RPMI7951 (cell line): ENCODE measurements around the gene UBE2G1. TPM values are rescaled to one million over a fixed set of nuclear protein-coding genes. Genes with fewer than 3 reads are reported as not detected.
"Not testable (repeated sequence)": the region's sequence is repeated elsewhere in the genome, so short reads cannot be mapped to it uniquely, and the experiment has no call there.

Source experiments
- DNase-seq: peaks from one replicate; pipeline ENCODE4 v3.0.0-alpha.2; 2012; ENCODE audit warnings: low read depth
- total RNA-seq: library from RNA; depleted of rRNA; stranded (reverse); fragments of >200 nt; shearing (Covaris generic); gene quantifications from 2 replicates; pipeline ENCODE4 v1.2.3, GENCODE V29; 2014

Gene UBE2G1
- total RNA-seq, 1 experiment from 2014 or later: 42.1 TPM

DNA sequence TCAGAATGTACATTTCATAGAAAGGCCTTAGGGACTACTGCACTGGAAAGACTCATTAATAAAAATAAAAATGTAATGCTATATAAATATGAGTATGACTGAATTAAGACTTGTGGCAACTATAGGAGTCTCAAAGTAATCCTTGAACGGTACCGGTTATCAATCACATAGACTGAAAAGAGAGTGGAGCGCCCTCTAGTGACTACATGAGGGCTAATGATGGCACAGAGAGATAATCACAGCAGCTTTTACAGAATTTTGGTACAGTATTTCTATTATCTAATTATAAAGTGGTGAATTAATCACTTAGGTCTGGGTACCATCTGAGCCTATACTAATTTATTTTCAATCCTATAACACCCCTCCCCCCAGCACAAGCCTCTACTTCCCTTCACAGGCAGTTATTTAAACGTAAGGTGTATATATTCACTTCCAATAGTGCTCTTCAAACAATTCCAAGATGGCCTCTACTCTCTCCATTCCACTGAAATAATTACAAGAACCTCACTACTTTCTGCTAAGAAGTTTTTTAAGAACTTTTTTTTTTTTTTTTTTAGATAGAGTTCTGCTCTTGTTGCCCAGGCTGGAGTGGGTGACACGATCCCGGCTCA, 62.0 kb downstream of the UBE2G1 start:
- DNase-seq: peak; percentile 29

DNA sequence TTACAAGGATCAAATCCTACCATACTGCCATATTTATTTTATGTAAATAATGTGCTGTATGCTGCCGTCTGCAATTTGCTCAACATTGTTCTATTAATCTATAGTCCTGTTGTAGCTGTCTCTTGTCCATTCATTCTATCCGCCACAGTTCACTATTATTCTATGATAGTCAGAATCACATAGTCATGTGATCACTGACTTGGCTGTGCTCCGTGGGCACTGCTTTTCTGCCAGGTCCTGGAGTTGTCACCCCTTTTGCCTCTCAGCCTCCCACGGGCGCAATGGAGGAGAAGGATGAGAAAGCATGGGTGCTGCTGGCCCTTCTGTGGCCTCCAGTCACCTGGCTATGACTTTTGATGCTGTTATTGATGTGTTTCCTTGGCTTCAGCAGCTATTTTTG, 65.4 kb downstream of the UBE2G1 start:
- DNase-seq: no peak

DNA sequence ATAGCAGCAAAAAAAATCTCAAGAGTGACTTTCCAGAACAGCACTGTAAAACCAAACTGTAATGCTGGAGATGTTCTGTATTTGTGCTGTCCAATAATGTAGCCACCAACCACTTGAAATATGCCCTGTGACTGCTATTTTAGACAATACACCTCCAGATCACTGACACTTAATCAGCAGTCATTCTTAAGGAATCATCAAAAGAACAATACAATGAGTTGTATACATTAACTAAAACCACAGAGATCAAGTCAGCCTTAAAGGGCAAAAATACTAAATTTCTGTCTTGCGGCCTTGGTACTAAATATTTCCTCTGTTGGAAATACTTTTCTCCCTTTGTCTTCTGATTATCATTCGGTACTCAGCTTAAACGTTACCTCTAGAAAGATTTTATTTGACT, 69.1 kb downstream of the UBE2G1 start:
- no peak for DNase-seq

DNA sequence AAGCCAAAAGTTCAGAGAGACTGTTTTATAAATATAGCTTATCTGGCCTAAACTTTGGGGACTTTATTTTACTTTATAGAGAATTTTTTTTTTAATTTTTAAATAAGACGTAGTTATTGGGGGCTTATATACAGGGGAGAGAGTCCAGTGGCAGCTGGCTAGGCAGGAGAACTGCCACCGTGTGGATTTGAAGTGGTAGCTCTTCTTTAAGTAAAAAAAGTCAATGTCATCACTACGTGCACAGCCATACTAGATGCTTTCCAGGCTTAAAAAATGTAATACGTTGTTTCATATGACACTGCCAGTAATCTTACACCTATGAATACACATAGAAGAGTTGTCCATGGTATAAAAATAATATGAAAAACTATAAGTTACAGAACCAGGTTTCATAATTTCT, 70.8 kb downstream of the UBE2G1 start:
- DNase-seq: no peak

DNA sequence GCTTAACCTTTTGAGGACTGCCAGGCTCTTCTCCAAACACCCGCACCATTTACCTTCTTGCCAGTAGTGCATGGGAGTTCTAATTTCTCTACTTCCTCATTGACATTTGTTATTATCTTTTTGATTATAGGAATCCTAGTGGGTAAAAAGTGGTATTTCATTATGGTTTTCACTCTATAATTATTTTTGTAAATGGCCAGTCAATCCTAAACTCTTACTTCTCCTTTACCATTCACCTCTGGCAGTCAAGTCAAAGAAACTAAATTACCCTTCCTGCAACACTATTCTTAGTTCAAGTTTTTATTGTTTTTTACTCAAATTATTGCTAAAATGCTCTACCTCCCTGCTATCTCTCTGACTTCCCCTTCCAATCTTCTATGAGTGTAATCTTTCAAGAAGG, 72.9 kb downstream of the UBE2G1 start:
- DNase-seq: no peak

DNA sequence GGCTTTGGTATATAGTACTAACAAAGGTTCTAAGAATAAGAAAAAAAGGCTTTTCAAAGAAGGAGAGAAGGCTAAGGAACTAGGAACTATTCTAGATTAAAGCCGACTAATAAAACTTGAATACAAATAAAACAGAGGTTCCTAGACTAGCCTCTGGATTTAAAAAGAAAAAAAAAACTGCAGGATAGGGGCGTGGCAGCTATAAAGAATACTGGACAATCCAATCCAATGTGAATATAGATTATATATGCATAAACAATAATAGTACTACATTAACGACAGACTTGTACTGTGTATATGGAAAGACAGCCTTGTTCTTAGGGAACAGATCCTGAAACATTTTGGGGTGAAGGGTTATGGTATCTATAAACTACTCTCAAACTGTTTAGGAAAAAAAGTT, 78.8 kb downstream of the UBE2G1 start:
- no peak for DNase-seq

DNA sequence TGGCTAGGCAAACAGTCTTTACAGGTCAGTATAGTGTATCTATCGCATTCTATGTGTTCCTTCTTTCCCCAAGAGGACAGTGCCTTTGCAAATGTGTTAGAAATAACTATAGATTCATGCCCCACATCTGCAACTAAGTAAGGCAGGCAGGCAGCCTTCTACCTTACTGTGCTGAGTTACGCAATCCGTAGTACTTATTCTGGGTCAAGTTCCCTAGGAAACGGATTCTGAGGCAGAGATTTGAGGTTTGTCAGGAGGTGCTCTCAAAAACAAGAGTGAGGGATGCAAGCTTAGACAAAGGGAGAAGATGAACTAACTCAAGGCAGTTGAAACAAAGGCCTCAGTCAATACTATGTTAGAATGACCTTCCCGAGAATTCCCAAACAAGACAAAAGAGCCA, 90.0 kb downstream of the UBE2G1 start:
- DNase-seq: no peak

DNA sequence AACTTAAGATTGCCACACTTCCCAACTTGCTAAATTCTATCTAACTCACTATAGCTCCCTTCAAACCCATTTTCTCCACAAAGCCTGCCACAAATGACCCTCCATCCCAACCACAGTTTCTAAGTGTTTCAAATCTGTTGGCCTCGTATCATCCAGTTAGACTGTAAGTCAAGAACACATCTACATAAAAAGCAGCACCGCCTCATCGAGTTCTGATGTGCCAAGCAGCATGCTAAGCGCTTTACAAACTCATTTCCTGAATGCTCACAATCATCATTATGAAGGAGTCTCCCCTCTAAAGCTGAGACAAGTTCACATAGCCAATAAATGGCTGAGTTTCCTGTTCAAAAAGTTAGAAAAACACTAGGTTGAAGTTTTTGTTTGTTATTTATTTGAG, 93.5 kb downstream of the UBE2G1 start:
- no peak for DNase-seq

DNA sequence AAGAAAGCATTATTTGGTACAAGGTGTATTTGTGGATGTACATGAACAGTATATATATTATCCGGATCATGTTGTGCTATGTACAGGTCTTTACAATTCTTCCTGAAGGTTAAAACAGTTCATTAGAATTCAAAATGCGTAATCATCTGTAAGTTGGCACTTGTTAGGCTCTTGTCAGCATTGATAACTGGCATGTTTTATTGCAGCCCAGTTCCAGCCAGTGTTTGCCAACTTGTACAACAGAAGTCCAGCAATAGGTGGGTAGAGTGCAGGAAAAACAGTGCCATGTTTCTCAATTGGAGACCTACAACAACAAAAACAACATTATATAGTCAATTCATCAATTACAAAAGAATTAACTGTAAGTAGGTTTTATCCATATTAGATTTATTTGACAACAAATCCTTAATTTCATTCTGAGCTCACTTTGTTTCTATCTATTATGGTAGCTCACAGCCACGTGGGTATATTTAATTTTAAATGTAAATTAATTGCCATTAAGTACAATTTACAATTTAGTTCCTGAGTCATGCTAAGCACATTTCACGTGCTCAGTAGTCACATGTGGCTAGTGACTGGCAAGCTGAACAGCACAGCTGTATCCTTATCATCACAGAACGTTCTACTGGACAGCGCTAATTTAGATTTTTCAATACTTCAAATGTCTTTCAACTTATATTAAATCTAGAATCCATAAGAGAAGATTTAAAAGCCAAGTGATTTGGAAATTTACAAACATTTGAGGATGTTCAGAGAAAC, 94.1 kb downstream of the UBE2G1 start:
- no peak for DNase-seq

DNA sequence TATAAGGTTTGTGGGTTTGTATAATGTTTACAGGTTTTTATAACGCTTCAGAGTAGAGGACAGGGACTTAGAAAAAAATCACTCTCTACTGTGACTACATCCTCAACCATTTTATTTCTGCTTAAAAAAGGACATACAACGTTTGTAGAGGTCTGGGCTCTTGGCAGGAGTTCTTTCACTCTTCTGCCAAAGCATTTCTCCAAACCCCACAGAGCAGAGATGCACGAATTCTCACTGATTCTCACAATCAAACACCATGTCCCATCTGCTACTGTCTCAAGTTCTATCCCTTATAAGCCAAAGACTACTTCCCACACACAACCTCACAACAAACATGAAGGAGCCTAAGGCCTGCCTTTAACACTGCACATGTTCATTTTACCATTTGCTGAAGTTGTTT, 95.7 kb downstream of the UBE2G1 start:
- no peak for DNase-seq

DNA sequence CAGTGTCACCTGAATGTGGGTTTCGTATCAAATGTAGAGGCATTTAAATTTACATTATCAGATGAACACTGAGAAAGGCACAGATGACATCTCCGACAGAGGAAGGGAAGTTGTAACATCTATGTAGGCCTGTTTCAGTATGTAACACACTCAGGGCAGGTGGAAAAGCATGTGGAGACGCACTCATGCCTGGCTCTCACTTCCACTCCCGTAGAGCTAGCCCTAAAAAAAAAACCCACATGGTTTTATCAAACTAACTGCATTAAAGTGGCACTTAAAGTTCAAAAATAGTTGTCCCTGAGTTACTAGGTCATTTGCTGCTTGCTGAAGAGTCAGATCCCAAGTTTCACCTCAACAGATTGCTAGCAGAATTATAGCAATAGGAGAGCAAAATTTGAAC, 96.6 kb downstream of the UBE2G1 start:
- DNase-seq: no peak

DNA sequence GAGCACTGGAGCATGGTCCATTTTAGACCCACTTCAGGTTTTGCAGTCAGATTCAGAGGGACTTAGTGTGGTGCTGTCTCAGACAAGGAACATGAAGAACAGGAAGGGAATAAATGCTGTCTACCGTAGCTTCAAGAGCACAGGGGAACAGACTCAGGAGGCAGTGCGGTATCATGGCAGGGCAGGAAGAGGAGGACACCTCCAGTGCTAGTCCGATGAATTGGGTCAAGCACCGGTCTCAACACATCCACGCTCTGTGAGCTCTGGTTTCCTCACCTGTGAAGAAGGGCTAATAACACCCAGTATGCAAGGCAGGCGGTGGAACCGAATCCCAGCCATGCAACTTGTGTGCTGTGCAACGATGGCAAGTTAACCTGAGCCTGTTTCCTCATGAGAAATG, 99.1 kb downstream of the UBE2G1 start:
- DNase-seq: no peak

DNA sequence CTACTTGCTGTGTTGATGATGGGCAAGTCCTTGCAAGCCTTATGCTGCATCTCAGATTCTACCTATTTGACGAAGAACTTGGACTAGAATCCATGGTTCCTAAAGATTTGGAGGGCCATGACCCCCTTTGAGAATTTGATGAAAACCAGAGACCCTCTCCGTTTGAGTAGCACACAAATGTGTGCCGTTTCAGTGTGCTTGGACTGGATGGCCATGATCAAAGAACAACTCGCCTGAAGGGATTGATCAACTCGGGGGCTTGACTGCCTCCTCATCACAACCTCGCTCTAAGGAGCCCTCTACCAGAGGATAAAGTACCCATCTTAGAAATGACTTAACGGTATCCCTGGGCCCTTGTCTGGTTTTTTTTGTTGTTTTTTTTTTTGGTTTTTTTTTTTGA, 99.9 kb downstream of the UBE2G1 start:
- DNase-seq: no peak

DNA sequence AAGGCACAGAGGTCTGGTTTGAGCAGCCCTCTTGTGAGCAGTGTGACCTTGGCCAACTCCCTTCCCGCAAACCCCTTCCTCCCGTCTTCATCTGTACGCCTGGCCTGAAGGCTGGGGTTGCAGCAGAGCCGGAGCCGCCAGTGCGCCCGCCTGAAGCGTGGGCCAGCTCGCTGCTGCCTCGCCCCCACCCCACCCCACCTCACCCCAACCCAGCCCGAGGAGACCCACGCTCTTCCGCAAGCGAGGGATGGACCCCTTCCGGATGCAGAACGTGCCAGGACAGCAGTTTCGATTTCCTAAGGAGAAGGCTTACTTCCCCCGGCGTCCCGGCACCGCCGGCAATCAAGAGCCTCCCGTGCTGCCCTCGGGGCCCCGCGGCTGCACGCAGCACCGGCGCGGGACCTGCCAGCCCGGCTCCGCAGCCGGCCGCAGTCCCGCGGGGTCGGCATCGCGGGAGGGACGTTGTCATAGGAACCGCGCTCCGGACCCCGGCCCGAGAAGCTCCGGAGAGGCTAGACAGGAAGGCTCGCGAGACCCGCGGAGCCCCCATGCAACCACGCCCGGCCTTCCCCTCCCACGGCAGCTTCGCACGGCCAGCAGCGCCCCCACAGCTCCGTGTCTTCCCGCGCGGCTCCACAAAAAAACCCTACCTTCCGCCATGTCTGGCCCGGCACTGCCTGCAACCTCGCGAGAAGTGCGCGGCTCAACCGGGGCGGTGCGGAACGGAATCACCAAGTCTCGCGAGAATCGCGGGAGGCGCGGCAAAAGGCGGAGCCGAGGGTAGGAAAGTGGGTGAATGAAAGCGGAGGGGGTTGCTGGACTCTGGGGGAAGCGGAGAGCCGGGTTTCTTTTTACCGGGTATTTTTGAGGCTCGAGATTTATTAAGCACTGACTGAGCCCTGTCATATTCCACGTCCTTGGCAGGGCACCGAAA, 102.9 kb downstream of the UBE2G1 start, which contains the start of gene ANKFY1:
Gene ANKFY1, minus strand, starts transcription at position 698 of the 934 bp plus-strand sequence. Its CDS starts 38 bp downstream, at position 660.
- peak; percentile 88 for DNase-seq

DNA sequence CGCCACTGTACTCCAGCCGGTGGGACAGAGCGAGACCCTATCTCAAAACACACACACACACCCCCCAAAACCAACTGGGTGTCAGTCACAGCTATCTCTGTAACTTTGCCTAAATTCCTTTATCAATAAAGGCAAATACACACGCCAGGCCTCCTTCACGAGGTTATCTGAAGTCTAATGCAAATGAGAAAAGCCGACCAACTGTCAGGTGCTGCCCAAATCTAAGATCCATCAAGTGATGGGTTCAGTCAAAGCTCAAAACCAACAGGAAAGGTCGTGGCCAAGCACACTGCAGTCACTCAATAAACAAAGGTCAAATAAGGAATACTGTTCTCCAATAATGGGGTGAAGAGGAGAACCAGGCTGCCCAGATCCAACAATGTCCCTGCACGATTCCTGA, 103.8 kb downstream of the UBE2G1 start:
- no peak for DNase-seq

DNA sequence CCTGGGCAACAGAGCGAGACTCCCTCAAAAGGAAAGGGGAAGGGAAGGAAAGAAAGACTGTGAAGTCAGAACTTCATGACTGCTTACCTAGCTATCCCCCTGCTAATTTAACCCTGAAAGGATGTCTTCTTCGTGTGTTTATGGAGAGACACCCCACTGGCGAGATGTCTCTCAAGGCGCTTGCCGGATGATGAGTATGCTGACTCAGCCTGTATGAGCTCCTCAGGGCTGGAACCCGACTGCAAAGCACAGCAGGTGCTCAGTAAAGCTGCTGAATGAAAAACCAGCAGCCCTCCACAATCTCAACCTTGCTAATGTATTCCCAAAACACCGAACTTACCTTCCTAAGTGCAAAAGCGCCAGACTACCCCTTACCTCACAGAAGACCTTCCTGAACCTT, 105.0 kb downstream of the UBE2G1 start:
- no peak for DNase-seq

DNA sequence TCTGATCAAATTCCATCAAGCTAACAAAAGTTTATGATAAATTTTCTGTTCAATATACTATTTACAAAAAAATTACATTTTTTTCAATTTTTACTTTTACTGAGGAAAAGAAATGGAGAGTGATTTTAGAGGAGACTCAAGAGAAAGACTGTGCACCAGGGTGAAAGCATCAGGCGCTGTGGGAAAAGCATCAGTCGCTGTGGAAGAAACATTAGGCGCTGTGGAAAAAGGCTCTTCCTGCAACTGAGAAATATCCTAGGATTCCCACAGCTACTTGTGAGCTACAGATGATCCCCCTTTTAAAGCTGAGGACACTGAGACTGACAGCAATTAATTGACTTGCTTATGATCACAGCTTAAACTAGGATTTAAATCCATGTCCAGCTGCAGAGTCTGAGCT, 107.6 kb downstream of the UBE2G1 start:
- DNase-seq: no peak

DNA sequence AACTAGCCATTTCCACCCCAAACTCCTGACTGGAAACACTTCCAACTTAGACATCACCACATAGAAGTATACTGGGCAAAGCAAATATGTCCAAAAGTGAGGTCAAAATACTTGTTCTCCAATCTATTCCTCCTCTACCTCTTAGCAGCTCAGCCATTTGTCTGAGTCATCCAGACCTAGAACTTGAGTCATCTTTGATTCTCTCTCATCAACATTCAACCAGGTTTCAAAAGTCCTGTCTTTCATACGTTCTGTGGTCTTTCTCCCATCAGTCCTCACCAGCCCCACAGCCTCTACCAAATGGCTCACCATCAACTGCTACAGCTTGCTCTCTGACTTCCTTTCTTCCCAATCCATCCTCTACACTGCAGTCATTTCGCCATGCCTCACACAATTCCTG, 109.5 kb downstream of the UBE2G1 start:
- peak; percentile 24 for DNase-seq

DNA sequence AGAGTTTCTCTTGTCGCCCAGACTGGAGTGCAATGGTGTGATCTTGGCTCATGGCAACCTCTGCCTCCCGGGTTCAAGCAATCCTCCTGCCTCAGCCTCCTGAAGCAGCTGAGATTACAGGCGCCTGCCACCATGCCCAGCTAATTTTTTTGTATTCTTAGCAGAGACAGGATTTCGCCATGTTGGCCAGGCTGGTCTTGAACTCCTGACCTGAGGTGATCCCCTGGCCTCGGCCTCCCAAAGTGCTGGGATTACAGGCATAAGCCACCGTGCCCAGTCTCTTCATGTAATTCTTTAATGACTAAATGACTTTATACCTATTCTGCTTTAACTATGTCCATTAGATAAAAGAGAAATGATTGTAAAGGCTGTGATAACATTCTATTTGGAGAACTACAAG, 111.2 kb downstream of the UBE2G1 start:
- not testable (repeated sequence) for DNase-seq

DNA sequence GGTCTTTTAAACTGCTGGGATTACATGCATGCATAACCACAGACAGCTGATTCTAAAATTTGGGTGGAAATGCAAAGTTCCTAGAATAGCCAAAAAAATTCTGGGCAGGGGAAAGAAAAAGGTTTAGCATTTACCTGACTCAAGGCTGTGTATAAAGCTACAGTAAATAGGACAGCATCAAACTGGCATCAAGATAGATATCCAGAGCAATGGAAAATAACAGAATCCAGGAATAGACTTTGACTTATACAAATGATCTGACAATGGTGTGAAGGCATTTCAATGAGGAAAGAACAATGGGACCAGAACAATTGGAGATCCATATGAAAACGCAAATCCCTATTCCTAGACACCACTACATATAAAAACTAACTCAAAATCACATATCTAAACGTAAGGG, 115.6 kb downstream of the UBE2G1 start:
- no peak for DNase-seq

DNA sequence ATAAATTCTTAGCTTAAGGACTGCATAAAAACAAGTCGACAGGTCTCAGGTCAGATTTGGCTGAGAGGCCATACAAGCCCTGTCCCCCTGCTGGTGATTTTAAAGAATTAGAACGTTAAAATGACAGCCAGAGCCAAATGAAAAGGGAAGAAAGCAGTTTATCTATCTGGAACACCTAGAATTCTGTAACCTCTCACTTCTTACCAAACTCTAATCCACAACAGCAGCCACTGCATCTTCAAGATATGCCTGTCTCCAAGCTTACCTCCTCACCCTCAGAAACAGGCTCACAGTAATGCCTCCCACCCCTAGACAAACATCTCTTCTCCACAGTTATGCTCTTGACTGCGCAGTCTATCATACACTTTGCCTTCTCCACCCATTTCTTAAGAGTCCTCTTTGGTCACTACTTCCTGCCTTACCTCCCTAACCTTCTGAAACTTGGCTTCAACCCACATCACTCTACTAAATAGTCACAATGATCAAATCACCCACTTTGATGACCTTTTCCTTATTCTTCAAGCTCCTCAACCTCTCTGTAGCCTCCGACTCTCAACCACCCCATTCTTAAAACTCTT, 116.9 kb downstream of the UBE2G1 start:
- peak; percentile 31 for DNase-seq
